Thyroid gland (tissue), 4 donors: ENCODE results near the gene SUN3. TPM values are rescaled to one million over a fixed set of nuclear protein-coding genes. Genes with fewer than 3 reads are reported as not detected.

Experiments
- DNase-seq, 2 donors: peaks; one replicate each; pipeline ENCODE4 v3.0.0-alpha.2; 2019
- H3K27ac ChIP-seq, 3 donors: fragments of 200-600 bp; sonication (generic); 1 replicate in 2 of 3; 2 replicates in 1 of 3; pipeline ENCODE4 v1.5.1; 2016 to 2019; ENCODE audit warnings: mild to moderate bottlenecking in 1 of 3, moderate library complexity in 1 of 3
- H3K27me3 ChIP-seq: fragments of 200-600 bp; sonication (generic); one replicate; pipeline ENCODE4 v1.5.1; 2019
- H3K36me3 ChIP-seq, 2 donors: fragments of 200-600 bp; sonication (generic); one replicate each; pipeline ENCODE4 v1.5.1; 2016 to 2019
- H3K4me1 ChIP-seq, 2 donors: fragments of 200-600 bp; sonication (generic); one replicate each; pipeline ENCODE4 v1.5.1; 2017 to 2019
- H3K4me3 ChIP-seq, 3 donors: fragments of 200-600 bp; sonication (generic); replicated peaks in 1 of 3; 1 replicate in 2 of 3; 2 replicates in 1 of 3; pipeline ENCODE4 v1.5.1; 2016; ENCODE audit warnings: mild to moderate bottlenecking in 1 of 3
- H3K9me3 ChIP-seq: fragments of 200-600 bp; sonication (generic); one replicate; pipeline ENCODE4 v1.5.1; 2017
- CTCF ChIP-seq, 6 experiments: fragments of 200-600 bp in 3 of 6; fragments of 450-650 bp in 3 of 6; sonication (generic) in 3 of 6; IDR thresholded peaks; one replicate each; pipeline ENCODE4 v1.5.1; 2016 to 2019; ENCODE audit warnings: antibody characterized with exemption in 6 of 6, mild to moderate bottlenecking in 2 of 6, inconsistent platforms in 1 of 6, moderate library complexity in 1 of 6
- POLR2A ChIP-seq, 2 donors: fragments of 450-650 bp; IDR thresholded peaks; one replicate each; pipeline ENCODE4 v1.6.1; 2017; ENCODE audit warnings: antibody characterized with exemption in 2 of 2, mild to moderate bottlenecking in 2 of 2, moderate library complexity in 1 of 2
- WGBS, 2 donors: methylation state at CpG; one replicate each; pipeline ENCODE4 v1.1.5; 2017; 5-methylcytosine and 5-hydroxymethylcytosine counted together
- intact Hi-C: fragments of 100-400 bp; cut with DNase I; formaldehyde crosslinking; loops from one replicate; pipeline ENCODE4 v1.15.1; 2023
- total RNA-seq, 4 donors: library from RNA; depleted of rRNA; stranded (reverse); fragments of >200 nt; gene quantifications; one replicate each; pipeline ENCODE4 v1.2.3, GENCODE V29; 2016

Gene SUN3
- total RNA-seq, 4 donors from 2014 or later = not detected

GRCh38 chr7:48017674-48018073 is 11.2 kb downstream of the SUN3 start:
- Histone ChIP-seq H3K4me1 (no peaks in the 10 kb centered on the region), H3K27me3 (no peaks in the 10 kb centered on the region), H3K9me3 (no peaks in the 10 kb centered on the region), H3K36me3 (no peaks in the 10 kb centered on the region), H3K27ac (no peak overlapping the region), H3K4me3 (no peak overlapping the region)
- DNase-seq = no peak
- no peak for TF ChIP-seq POLR2A (IDR thresholded peaks at IDR 0.05)
- TF ChIP-seq CTCF (IDR thresholded peaks at IDR 0.05) = no peak
- intact Hi-C loops = no loop called here
- WGBS, 2 donors = 85 to 93% methylated on average over 4 of the region's 4 CpGs

- intact Hi-C loops = no loop called here
- TF ChIP-seq CTCF (IDR thresholded peaks at IDR 0.05) (no peak), POLR2A (IDR thresholded peaks at IDR 0.05) (no peak)
Measured at GRCh38 chr7:48016641-48017040, 12.3 kb downstream of the SUN3 start.

GRCh38 chr7:48011951-48012350 is 17.0 kb downstream of the SUN3 start:
- Histone ChIP-seq H3K27ac (no peak overlapping the region), H3K36me3 (no peaks in the 10 kb centered on the region), H3K4me3 (no peak overlapping the region), H3K9me3 (no peaks in the 10 kb centered on the region), H3K27me3 (no peaks in the 10 kb centered on the region), H3K4me1 (no peaks in the 10 kb centered on the region)
- TF ChIP-seq POLR2A (IDR thresholded peaks at IDR 0.05) (no peak), CTCF (IDR thresholded peaks at IDR 0.05) (no peak)
- DNase-seq = no peak
- WGBS, 2 donors = 77 to 86% methylated on average over 3 of the region's 3 CpGs
- intact Hi-C loops = no loop called here

More at GRCh38 chr7:48016641-48017040, 12.3 kb downstream of the SUN3 start:
- Histone ChIP-seq H3K4me1 (no peaks in the 10 kb centered on the region), H3K9me3 (no peaks in the 10 kb centered on the region), H3K27me3 (no peaks in the 10 kb centered on the region), H3K4me3 (no peak overlapping the region), H3K27ac (no peak overlapping the region), H3K36me3 (no peaks in the 10 kb centered on the region)
- no peak for DNase-seq

- DNase-seq = no peak
- intact Hi-C loops = no loop called here
- WGBS, 2 donors = 78 to 79% methylated on average over 2 of the region's 2 CpGs
- no peaks in the 10 kb centered on the region for H3K36me3 ChIP-seq
- H3K9me3 ChIP-seq = no peaks in the 10 kb centered on the region
- H3K4me1 ChIP-seq = no peaks in the 10 kb centered on the region
- no peak overlapping the region for H3K4me3 ChIP-seq
- H3K27ac ChIP-seq = no peak overlapping the region
- H3K27me3 ChIP-seq = no peaks in the 10 kb centered on the region
- TF ChIP-seq POLR2A (IDR thresholded peaks at IDR 0.05) (no peak), CTCF (IDR thresholded peaks at IDR 0.05) (no peak)
Measured at GRCh38 chr7:48011323-48011722, 17.6 kb downstream of the SUN3 start.

- Histone ChIP-seq H3K4me3 (no peak overlapping the region), H3K9me3 (no peaks in the 10 kb centered on the region), H3K27ac (no peak overlapping the region), H3K4me1 (no peaks in the 10 kb centered on the region), H3K27me3 (no peaks in the 10 kb centered on the region), H3K36me3 (no peaks in the 10 kb centered on the region)
- TF ChIP-seq CTCF (IDR thresholded peaks at IDR 0.05) (no peak), POLR2A (IDR thresholded peaks at IDR 0.05) (no peak)
- DNase-seq = no peak
- intact Hi-C loops = no loop called here
- WGBS, 2 donors = 93 to 94% methylated on average over 4 of the region's 4 CpGs
Measured at GRCh38 chr7:48009954-48010353, 19.0 kb downstream of the SUN3 start.
